GM18498 (cell line): ENCODE data around the gene OTOP1.
"Not testable (repeated sequence)": the region's sequence is repeated elsewhere in the genome, so short reads cannot be mapped to it uniquely, and the experiment has no call there.

ENCODE experiments used
- ATAC-seq: cut with Tn5 transposase; IDR thresholded peaks from one replicate; pipeline ENCODE4 v1.9.1; 2021; ENCODE audit warnings: mild to moderate bottlenecking, moderate library complexity; ENCODE audit not compliant: unreplicated experiment

Gene OTOP1

DNA sequence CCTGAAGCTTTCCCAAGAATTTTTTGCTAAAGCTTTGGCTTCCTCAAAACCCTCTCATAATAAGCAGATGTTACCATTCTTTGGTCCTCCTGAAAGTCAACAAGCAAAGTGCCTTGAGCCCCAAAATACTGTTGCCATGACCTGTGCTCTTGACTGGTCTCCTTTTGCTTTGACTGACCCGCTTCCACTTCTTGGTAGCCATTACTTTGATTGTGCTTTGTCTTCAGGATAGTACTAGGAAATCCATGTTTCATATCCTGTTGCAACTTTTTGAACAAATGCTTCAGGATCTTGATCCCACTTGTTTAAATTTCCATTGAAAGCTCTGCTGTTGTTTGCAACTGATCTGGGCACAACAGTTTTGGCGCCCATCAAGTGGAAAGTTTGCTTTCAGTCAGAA lies 6.9 kb upstream of the OTOP1 start:
- no peak for ATAC-seq

DNA sequence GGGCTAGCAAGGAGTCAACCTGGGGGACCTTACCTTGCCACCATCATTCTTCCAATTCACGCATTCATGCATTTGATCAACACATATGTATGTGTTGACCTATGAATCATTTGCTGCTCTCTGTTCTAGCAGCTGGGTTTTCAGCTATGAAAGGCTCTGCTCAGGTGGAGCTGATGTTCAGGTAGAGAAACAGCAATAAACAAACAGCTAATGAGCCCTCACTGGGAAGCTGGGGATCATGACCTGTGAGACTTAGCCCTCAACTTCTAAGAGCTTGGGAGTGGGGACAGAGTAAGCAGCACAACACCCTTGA lies 1.6 kb upstream of the OTOP1 start:
- no peak for ATAC-seq

DNA sequence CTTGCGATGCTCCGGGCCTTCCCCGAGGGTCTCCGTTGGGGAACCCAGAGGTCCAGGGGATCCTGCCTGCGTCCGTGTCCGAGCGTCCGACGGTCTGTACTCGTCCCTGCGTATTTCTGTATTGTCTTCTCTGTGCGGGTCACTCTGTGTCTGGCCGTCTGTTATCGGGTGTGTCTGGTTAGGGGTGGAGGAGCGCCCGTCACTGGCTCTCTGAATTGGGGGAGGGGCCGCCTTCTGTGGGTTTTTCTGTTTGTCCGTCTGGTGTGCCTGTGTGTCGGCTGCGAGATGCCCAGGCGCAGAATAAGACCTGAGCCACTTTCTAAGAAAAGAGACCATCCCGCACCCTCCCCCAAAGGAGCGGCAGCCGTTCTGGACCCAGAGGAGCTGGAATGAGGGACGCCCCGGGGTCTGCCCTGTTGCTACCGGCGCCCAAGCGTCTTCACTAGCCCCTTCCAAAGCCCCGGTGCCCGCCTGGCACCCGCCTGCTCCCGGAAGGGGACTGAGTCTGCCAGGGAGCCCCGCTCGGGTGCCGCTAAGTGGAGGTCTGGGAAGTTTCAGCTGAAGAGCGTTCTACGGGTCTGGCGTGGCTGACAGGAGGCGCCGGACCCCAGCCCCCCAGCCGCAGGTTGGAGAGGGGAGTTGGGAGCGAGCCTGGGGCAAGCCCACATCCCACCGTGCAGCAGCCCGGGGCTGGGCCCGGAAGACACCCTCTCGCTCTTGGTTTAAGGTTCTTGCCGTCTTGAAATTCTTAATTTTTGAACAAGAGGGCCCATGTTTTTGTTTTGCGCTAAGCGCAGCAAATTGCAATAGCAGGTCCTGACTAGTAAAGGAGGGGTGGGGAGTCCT lies 1.0 kb upstream of the OTOP1 start:
- ATAC-seq = no peak

DNA sequence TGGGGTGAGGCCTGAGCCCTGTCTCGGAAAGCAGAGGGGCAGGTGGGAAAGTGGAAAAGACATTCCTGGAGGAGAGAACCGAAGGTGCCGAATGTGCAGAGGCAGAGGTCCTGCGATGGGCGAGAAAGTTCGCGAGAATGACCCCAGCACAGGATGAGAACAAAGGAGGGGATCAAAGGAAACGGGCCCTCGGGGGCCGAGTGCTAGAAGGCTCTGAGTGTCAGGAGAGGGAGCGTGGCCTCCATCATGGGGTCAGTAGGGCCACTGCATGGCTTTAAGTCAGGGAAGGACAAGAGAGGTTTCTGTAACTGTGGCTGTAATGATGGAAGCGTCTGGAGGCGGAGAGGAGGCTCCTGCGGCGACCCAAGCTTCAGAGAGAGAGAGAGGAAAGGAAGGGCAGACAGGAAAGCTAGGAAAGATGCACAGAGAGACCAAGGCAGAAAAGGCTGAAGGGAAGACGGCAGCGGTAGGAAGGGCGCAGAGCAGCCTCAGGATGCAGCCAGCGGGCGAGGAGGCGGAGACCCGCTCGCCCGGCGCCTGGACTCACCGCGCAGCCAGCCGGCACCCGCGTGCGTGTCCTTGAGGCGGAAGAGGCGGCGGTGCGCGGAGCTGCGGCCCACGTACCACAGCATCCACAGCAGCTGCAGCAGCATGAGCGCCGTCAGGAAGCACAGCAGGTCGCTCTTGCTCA lies 669 bp downstream of the OTOP1 start:
- ATAC-seq = no peak

DNA sequence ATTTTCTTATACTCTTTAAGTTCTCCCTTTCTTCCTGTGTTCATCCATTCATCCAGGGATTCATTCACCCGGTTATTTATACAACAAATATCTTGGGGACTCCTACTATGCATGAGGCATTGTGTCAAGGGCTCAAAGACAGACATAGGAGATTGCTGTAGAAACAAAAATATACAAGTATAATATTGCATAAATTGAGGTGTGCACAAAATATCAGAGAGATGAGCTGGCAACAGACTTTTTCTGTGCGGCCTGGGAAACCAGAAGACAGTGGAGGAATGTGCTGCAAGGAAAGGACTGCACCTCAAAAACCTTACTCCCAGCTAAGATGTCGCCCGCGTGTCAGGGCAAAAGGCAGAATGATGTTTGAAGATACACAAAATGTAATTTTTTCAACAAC lies 9.6 kb downstream of the OTOP1 start:
- ATAC-seq = no peak

DNA sequence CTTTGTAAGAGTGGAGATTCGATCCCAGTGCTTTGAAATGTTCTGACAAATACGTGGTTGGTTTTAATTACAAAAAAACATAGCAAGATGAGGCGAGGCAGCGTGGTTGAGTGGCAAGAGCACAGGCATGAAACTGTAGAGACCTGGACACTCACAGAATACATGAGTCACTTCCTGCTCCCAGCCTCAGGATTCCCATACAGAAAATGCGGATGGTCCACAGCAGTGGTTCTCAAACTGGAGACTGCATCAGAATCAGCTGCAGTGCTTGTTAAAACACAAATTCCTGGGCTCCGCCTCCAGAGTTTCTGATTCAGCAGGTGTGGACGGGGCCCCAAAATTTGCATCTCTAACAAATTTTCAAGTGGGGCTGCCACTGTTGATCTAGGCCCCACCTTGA lies 10.1 kb downstream of the OTOP1 start:
- ATAC-seq = no peak

DNA sequence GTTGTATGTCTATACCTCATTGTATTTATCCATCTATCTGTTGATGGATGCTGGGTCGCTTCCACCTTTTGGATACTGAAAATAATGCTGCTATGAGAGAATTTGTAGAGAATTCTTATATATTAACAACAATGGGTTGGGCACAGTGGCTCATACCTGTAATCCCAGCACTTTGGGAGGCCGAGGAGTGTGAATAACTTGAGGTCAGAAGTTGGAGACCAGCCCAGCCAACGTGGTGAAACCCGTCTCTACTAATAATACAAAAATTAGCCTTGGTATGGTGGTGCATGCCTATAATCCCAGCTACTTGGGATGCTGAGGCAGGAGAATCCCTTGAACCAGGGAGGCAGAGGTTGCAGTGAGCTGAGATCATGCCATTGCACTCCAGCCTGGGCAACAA lies 13.1 kb downstream of the OTOP1 start:
- ATAC-seq = not testable (repeated sequence)

DNA sequence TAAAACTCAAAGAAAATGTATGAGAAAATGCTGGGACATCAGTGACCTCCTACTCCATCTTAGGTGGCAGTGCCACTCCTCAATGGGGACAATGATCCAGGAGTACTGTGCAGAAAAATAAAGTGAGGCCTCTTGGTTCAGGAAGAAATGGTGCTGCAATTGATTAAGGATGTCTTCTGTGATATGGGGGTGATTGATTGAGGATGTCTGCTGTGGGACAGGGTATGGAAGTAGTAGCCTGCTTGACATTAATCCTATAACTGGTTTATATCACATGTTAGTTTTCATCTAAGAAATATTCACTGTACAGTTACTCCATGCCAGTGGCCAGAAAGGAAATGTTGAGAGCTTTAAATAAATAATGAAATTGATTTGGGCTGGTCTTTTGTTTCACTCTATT lies 20.5 kb downstream of the OTOP1 start:
- no peak for ATAC-seq

DNA sequence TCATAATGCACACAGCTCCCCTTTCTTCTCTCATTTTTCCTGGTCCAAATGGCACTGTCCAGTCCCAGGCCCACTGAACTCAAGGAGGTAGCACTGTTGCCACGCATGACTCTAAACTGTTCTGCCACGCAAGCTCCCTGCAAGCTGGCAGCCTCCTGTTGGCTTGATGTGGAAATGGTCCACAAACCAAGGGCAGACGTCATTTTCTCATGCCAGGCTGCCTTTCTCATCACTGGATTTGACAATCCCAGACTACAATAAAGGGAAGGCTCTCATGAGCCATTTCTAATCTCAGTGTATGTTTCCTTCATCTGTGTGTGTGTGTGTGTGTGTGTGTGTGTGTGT lies 22.4 kb downstream of the OTOP1 start:
- ATAC-seq = no peak

DNA sequence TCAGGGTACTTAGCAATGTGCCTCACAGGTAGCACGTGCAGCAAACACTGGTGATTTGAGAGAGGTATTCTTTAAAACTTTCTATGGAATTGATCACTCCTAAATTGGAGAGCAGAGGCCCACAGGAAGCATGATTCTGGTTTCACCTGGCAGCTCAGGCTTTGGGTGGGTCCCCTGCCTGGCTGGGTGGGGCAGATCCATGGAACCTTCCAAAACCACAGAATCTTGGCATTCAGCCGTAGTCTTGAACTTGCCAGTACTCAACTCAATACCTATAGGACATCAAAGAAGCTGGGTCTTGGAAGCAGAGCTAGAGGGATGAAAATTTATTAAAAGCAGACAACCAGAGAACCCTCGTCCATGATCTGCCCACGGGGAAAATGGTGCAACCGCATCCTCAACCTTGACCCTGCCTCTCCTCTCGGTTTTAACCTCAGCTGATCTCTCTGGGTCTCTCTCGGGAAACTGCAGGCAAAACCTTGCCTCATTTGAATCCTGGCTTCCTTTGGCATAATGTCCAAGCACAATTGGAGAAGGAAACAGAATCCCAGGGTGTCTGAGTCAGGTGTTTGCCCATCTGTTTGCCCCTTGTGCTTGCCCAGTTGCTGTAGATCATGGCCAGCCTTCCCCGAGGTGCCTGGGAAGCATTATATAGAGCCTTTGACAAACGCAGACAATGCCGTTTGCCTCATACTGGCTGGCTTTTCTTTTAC lies 22.9 kb downstream of the OTOP1 start:
- no peak for ATAC-seq

DNA sequence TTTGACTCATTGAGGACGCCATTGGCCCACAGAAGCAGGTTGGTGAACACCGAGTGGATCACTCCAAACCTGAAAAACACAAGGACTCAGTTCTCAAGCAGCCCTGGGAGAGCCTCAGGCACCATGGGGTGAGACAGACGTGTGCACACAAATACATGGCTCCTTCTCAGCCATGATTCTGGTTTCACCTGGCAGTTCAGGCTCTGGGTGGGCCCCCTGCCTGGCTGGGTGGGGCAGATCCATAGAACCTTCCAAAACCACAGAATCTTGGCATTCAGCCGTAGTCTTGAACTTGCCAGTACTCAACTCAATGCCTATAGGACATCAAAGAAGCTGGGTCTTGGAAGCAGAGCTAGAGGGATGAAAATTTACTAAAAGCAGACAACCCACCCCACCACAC lies 24.2 kb downstream of the OTOP1 start:
- ATAC-seq = no peak

DNA sequence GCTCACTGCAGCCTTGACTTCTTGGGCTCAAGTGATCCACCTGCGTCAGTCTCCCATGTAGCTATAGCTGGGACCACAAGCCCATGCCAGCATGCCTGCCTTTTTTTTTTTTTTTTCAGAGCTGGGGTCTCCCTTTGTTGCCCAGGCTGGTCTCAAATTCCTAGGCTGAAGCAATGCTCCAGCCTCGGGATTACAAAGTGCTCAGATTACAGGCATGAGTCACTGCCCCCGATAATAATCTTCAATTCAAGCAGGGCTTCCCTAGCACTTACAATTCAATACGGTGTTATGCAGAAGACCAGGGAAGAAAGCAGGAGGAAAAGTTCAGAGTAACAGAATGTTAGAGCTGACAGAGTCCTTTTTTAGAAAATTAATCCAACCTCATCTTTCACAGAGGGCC lies 26.1 kb downstream of the OTOP1 start:
- no peak for ATAC-seq

DNA sequence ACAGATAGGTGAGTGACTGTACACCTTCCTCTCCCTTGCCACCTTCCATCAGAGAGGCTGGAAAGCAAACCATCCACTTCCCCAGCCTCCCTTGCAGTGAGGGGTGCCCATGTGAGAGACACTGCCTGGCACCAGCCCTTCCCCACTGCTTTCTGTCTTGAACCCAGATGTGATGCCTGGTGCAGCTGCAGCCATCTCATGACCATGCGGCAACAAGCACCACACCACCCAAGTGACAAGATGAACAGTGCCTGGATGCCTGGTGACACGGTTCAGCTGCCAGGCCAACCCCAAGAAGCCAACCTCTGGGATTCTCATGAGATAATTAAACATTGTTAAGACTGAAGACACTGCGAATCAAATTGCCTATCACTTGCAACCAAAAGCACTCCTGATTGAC lies 31.4 kb downstream of the OTOP1 start:
- ATAC-seq = no peak

DNA sequence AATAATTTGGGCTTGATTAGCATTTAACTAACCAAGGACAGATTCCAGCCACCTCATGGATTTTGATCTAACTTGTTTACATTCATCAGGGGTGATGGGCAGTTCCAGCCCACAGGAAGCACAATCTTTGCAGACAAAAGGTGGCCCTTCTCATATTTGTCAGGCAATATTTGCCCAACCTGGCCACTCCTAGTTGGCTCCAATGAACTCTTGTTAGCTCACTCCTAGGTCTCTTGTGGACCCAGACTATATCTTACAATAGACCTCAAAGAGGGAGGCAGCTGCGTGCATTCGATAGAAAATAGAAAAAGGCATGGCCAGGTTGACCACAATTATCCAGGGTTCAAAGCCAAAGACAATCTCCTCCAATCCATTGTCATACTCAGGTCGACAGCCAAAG lies 38.2 kb downstream of the OTOP1 start:
- not testable (repeated sequence) for ATAC-seq

DNA sequence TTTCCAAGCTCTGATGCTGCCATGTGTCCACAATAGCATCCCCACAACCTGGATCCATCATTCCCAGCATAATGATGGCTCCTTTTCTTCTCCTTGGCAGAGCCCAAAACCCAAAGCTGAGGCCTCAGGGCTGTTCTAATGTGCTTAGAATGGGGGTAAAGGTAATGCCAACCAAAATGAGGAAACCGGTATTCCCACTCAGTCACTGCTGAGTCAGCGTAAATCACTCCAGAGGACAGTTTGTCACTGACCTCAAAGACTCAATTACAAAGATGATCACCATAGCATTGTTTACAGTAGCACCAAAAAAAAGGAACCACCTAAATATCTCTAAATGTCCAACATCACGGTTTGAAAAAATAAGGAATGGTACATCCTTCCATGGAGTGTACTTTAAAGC lies 41.2 kb downstream of the OTOP1 start:
- no peak for ATAC-seq

DNA sequence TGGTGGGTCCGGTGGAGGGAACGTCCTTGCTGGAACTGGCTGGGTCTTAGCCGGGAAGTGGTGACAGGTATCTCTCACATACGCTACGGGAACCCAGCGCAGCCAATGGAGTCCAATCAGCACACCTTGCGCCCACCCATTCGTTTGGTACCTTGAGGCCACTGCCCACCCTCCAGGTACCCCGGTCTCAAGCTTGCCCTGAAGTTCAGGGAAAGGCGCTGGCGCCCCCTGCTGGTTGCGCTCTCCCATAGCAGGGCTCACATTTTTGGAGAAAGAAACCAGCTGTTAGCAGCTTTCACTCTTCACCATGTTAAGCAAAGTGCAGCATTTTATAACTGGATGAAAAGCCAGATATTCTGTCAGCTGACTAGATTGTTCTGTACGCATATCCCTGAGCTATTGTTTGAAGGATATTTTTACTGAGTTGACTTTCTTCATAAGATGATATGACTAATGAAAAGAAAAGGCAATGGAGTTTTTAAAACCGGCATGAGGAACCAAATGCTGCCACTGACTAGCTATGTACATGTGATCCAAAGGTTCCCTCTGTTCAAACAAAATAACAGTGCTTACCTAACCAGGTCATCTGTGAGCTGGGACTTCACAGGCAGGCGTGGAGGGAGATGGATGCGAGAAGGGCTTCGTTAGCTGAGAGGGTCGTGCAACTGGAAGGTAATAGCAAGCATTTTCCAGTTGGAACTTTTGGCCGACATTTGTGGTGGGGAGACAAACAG lies 43.7 kb downstream of the OTOP1 start:
- no peak for ATAC-seq

DNA sequence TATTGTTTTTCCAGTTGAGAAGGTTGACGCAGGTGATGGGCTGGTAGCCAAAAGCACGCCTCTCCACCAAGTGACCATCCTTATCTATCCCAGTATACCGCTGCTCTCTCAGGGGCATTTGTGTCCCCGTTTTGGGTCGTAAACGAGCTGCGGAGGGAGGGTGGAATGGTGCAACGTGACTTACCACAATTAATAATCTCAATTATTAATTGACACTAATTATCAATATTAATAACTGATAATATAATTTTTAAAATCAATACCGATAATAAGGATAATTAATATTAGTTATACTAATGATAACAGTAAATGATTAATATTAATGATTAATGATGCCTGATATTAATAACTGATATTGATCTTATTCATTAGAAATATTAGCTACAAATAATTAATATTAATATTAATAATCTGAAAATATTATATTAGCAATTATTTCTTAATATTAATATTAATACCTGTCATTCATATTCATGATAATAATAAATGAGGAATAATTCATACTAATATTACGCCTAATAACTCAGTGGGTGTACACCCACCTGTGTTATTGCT lies 56.1 kb downstream of the OTOP1 start:
- no peak for ATAC-seq

DNA sequence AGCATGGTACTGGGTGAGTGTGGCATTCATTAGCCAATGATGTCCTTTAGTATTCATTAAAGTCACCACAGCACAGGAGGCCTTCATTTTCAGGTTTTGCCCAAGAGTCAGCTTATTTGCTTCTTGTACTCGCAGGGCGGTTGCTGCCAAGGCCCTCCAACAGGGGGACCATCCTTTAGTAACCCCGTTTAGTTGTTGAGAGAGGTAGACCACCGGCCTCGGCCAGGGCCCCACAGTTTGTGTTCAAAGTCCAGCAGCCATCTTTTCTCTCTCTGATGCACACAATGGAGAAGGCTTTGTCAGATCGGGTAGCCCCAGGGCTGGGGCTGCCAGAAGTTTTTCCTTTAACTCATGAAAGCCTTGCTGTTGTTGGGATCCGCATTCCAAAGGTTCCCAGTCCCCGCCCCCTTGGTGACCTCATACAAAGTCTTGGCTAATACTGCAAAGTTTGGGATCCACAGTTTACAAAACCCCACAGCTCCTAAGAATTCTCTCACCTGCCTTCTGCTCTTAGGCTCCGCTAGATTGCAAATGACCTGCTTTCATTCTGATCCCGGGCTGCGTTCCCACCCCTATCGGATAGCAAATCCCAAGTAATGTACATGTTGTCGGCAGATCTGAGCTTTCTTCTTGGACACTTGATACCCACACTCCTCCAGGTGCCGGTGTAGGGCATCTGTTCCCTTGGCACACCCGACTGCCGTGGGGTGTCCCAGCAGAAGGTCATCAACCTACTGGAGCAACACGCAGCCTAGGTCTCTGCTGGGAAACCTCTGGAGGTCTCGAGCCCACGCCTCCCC lies 58.5 kb downstream of the OTOP1 start:
- ATAC-seq = not testable (repeated sequence)

DNA sequence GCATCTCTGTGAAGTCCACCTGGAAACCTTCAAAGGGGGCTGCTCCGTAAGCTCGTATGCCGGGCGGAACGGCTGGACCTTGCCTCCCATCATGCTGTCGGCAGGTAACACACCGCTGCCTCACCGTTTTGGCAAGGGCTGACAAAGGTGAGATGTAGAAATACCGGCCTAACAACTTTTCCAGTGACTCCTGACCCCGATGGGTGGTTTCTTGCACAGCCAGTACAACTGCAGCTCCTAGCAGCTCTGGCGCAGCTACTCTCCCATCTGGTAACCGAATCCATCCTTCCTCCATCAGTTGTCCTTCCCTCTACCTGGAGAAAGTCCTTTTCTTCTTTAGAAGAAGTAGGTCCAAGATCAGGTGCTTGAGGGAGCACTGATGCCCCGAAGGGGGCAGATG lies 59.7 kb downstream of the OTOP1 start:
- ATAC-seq = not testable (repeated sequence)

DNA sequence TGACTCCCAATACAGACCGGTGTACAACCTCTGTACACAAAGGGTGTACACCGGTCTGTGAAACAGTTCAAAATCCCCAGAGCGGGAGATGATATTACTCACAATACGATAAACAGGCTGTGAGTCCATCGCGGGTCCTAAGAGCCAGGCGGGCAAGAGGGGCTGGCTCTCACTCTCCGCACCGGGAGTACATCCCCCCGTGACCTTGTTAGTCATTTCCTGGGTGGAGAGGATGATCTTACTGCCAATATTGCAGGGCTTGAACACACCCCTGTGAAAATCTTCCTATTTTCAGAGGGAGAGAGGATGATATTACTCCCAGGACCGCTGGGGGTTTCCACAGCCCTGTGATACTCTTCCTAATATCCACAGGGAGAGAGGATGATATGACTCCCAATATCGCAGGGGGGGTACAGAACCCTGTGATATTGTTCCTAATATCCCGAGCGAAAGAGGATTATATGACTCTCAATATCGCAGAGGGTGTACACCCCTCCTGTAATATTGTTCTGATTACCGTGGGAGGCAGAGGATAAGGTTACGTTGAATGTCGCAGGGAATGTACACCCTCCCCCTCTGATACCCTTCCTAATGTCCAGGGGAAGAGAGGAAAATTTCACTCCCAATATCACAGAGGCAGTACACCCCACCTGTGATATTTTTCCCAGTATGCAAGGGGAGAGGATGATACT lies 60.9 kb downstream of the OTOP1 start:
- ATAC-seq = not testable (repeated sequence)
